ENCODE measurements around the gene MTX3. TPM values are rescaled to one million over a fixed set of nuclear protein-coding genes. Genes with fewer than 3 reads are reported as not detected.

Gene MTX3
- total RNA-seq, 4 donors from 2014 or later: 17.4 to 22.6 (median 20.0) TPM

GRCh38 chr5:79955941-79956670 lies 35.0 kb downstream of the MTX3 start:
- Histone ChIP-seq H3K9me3 (no peaks in the 10 kb centered on the region), H3K27me3 (no peaks in the 10 kb centered on the region), H3K36me3 (no peaks in the 10 kb centered on the region), H3K4me3 (no peak overlapping the region), H3K27ac (no peak overlapping the region), H3K4me1 (no peaks in the 10 kb centered on the region)
- no peak for ATAC-seq
- WGBS, 2 donors (ENCODE audit: low coverage in 1 of 2): 41 to 53% methylated on average over 4 to 6 of the region's 6 CpGs
- no peak for TF ChIP-seq EP300 (IDR thresholded peaks at IDR 0.05)
- TF ChIP-seq POLR2A (IDR thresholded peaks at IDR 0.05): no peak
- TF ChIP-seq, protein P1, sequence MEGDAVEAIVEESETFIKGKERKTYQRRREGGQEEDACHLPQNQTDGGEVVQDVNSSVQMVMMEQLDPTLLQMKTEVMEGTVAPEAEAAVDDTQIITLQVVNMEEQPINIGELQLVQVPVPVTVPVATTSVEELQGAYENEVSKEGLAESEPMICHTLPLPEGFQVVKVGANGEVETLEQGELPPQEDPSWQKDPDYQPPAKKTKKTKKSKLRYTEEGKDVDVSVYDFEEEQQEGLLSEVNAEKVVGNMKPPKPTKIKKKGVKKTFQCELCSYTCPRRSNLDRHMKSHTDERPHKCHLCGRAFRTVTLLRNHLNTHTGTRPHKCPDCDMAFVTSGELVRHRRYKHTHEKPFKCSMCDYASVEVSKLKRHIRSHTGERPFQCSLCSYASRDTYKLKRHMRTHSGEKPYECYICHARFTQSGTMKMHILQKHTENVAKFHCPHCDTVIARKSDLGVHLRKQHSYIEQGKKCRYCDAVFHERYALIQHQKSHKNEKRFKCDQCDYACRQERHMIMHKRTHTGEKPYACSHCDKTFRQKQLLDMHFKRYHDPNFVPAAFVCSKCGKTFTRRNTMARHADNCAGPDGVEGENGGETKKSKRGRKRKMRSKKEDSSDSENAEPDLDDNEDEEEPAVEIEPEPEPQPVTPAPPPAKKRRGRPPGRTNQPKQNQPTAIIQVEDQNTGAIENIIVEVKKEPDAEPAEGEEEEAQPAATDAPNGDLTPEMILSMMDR (IDR thresholded peaks at IDR 0.05): no peak
- TF ChIP-seq POLR2AphosphoS5 (IDR thresholded peaks at IDR 0.05): no peak

DNA sequence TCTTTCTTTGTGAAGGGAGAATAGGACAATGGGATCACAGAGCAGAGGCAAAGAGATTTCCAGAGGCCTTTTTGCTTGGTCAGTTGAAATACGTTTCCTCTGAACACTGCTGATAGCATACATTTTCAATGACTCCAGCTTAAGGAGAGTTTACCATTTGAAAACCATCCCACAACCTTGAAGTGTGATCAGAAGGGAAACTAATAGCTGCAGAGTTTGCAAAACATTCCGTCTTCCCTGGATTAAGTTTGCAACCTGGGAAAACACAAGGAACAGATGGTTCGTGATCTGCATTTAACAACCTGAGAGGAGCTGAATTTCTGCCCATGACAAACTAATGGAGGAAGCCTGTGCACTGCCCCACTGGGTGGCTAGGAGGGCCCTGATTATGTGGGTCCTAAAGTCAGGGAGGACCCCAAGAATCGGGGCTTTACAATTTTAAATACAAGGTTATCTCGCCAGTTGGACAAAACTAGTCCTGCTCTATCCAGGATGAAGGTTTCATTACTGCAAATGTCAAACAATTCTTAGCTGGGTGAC lies 35.6 kb downstream of the MTX3 start:
- ATAC-seq: no peak
- Histone ChIP-seq H3K9me3 (no peaks in the 10 kb centered on the region), H3K36me3 (no peaks in the 10 kb centered on the region), H3K4me1 (no peaks in the 10 kb centered on the region), H3K27me3 (no peaks in the 10 kb centered on the region), H3K4me3 (no peak overlapping the region), H3K27ac (no peak overlapping the region)
- WGBS, 2 donors (ENCODE audit: low coverage in 1 of 2): 54 to 68% methylated on average over 2 to 5 of the region's 5 CpGs
- TF ChIP-seq POLR2A (IDR thresholded peaks at IDR 0.05) (no peak), POLR2AphosphoS5 (IDR thresholded peaks at IDR 0.05) (no peak), EP300 (IDR thresholded peaks at IDR 0.05) (no peak)
- TF ChIP-seq, protein P1 (IDR thresholded peaks at IDR 0.05): no peak

- WGBS, 2 donors (ENCODE audit: low coverage in 1 of 2): 84 to 100% methylated on average over 2 to 3 of the region's 3 CpGs
- Histone ChIP-seq H3K27me3 (no peaks in the 10 kb centered on the region), H3K36me3 (no peaks in the 10 kb centered on the region), H3K27ac (no peak overlapping the region), H3K9me3 (no peaks in the 10 kb centered on the region), H3K4me1 (no peaks in the 10 kb centered on the region), H3K4me3 (no peak overlapping the region)
- TF ChIP-seq, protein P1 (IDR thresholded peaks at IDR 0.05): no peak
- no peak for TF ChIP-seq POLR2A (IDR thresholded peaks at IDR 0.05)
- TF ChIP-seq POLR2AphosphoS5 (IDR thresholded peaks at IDR 0.05): no peak
- TF ChIP-seq EP300 (IDR thresholded peaks at IDR 0.05): no peak
- no peak for ATAC-seq
Measured at GRCh38 chr5:79954620-79955019, 36.4 kb downstream of the MTX3 start.

- no peaks in the 10 kb centered on the region for H3K4me1 ChIP-seq
- no peak for TF ChIP-seq POLR2A (IDR thresholded peaks at IDR 0.05)
- no peak for TF ChIP-seq POLR2AphosphoS5 (IDR thresholded peaks at IDR 0.05)
- TF ChIP-seq, protein P1 (IDR thresholded peaks at IDR 0.05): no peak
- TF ChIP-seq EP300 (IDR thresholded peaks at IDR 0.05): no peak
- whole genome bisulfite sequencing, 2 donors (ENCODE audit: low coverage in 1 of 2): 31 to 38% methylated on average over 1 to 2 of the region's 3 CpGs
- H3K4me3 ChIP-seq: no peak overlapping the region
- no peaks in the 10 kb centered on the region for H3K36me3 ChIP-seq
- ATAC-seq: no peak
- no peak overlapping the region for H3K27ac ChIP-seq
- H3K9me3 ChIP-seq: no peaks in the 10 kb centered on the region
- no peaks in the 10 kb centered on the region for H3K27me3 ChIP-seq
Measured at GRCh38 chr5:79947567-79947966, 43.5 kb downstream of the MTX3 start.

- TF ChIP-seq, protein P1 (IDR thresholded peaks at IDR 0.05): no peak
- TF ChIP-seq POLR2AphosphoS5 (IDR thresholded peaks at IDR 0.05) (no peak), POLR2A (IDR thresholded peaks at IDR 0.05) (no peak), EP300 (IDR thresholded peaks at IDR 0.05) (no peak)
- no peak for ATAC-seq
- Histone ChIP-seq H3K36me3 (no peaks in the 10 kb centered on the region), H3K4me1 (peaks cover 0 to 7% (median 4%) of the 10 kb centered on the region in 3 donors), H3K4me3 (no peak overlapping the region), H3K27ac (no peak overlapping the region), H3K27me3 (no peaks in the 10 kb centered on the region), H3K9me3 (no peaks in the 10 kb centered on the region)
- WGBS, 2 donors (ENCODE audit: low coverage in 1 of 2): 80% methylated on average over 1 of the region's 3 CpGs; no CpG with 5 or more reads in 1 of the 2 donors
Measured at GRCh38 chr5:79938468-79938867, 52.6 kb downstream of the MTX3 start.

All from gastroesophageal sphincter (tissue), 4 donors.